AG09309 (cell line): ENCODE measurements around the gene DHRS7.

ENCODE experiments used
- DNase-seq: peaks from one replicate; pipeline ENCODE4 v3.0.0-alpha.2; 2010; ENCODE audit warnings: low read depth
- H3K4me3 ChIP-seq: 2 replicates; pipeline ENCODE4 v1.5.1; 2011; ENCODE audit warnings: mild to moderate bottlenecking, low read depth, low read length, moderate library complexity; ENCODE audit not compliant: control insufficient read depth
- TF ChIP-seq, protein P1 (sequence below): IDR thresholded peaks from 2 replicates; pipeline ENCODE4 v1.5.1; 2011; ENCODE audit warnings: mild to moderate bottlenecking, low read depth, low read length, inconsistent platforms; ENCODE audit not compliant: insufficient read depth, control insufficient read depth; ENCODE audit errors: missing control alignments

DHRS7 gene

DNA sequence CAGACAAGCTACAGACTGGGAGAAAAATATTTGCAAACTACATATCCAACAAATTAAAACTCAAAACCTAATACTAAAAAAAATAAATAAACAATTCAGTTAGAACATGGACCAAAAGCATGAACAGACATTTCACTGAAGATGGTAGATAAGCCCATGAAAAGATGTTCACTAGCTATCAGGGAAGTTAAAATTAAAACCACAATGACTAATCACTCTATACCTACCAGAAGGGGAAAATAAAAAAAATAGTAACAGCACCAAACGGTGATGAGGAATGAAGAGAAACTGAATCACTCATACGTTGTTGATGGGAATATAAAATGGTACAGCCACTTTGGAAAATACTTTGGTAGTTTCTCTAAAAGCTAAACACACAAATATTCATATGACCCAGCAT, 31.1 kb upstream of the DHRS7 start:
- no peak overlapping the region for H3K4me3 ChIP-seq
- TF ChIP-seq, protein P1, sequence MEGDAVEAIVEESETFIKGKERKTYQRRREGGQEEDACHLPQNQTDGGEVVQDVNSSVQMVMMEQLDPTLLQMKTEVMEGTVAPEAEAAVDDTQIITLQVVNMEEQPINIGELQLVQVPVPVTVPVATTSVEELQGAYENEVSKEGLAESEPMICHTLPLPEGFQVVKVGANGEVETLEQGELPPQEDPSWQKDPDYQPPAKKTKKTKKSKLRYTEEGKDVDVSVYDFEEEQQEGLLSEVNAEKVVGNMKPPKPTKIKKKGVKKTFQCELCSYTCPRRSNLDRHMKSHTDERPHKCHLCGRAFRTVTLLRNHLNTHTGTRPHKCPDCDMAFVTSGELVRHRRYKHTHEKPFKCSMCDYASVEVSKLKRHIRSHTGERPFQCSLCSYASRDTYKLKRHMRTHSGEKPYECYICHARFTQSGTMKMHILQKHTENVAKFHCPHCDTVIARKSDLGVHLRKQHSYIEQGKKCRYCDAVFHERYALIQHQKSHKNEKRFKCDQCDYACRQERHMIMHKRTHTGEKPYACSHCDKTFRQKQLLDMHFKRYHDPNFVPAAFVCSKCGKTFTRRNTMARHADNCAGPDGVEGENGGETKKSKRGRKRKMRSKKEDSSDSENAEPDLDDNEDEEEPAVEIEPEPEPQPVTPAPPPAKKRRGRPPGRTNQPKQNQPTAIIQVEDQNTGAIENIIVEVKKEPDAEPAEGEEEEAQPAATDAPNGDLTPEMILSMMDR: no peak
- DNase-seq: no peak

DNA sequence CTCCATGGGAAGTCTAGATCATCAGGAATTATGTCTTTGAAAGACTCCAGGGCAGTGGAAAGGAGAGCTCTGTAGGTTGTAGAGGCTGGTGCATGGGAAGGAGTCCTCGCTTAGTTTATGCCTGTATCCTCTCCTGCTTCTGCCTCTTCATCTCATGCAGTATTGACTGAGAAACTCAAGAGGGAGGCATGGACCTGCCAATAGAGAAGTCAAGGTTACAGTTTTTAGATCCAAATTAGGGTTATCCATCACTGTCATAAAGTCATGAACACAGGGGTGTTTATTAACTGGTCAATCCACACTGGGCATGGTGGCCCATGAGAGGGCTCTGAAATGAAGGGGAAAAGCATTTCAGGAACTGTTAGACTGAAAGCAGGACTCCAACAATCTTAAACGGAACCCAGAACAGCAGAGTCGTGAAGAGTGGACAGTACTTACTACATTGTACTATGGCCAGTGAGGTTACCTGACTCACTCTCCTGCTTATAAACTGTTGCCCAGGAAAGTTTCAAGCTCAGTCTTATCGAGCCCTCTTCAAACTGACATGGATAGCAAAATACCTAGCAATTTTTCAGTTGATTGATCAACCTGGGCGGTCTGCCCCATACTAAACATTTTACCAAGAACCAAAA, 30.1 kb upstream of the DHRS7 start:
- no peak for DNase-seq
- TF ChIP-seq, protein P1: no peak
- H3K4me3 ChIP-seq: no peak overlapping the region

DNA sequence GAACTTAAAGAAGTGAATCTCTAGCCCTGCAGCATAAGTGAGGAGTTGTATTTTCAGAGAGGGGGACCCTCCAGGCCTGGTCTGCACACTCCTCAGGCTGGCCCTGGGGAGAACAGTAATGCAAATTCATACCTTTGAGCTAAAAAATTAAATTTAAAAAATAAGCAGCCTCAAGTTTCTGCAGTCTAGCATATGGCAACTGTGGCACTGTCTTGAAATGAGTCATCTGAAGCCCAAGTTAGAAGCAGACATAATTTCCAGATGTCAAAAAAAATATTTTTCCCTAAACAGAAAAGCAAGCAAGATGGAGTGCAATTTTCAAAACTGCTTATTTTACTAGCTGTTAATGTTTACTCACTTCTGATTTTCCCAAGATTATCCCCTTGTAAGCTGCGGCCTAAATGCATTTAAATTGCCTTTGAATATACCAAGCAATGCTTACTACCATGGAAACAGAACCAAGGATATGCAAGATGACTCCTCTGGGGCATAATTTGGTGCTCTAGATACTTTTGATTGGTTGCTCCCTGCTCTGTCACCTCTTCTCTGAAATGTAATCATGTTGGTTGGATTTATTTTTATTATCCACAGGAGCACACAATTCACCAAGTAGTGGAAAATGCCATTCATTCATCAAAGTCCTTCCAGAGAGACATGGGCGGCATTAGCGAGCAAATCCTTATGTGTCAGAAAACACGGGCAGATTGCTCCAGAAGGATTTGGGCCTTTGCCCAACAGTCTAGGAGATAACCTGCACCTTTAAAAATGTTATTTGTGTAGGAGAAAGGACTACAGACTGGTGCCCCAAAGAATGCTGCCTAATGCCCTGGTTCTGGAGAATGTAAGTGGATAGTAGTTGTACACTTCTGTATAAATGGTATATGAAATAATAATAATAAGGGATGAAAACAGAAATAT, 25.0 kb upstream of the DHRS7 start:
- TF ChIP-seq, protein P1: no peak
- no peak for DNase-seq
- H3K4me3 ChIP-seq: no peak overlapping the region

DNA sequence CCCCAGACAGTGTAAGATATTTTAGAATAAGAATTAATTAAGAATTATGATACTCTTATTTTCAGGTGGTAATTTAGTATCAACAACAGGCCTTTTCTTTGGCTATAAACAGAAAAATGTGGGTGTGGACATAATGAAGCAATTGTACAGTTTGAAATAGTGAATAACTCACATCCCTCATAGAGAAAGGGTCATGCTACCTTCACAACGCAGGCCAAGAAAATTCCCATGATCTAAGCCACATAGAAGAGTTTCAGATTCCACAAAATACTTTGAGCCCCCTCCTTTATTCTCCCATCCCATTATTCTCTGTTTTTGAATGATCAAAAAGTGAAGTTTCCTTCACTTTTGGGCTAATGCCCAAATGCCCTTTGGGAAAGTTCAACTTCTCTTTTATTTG, 23.5 kb upstream of the DHRS7 start:
- H3K4me3 ChIP-seq: no peak overlapping the region
- no peak for DNase-seq
- TF ChIP-seq, protein P1: no peak

DNA sequence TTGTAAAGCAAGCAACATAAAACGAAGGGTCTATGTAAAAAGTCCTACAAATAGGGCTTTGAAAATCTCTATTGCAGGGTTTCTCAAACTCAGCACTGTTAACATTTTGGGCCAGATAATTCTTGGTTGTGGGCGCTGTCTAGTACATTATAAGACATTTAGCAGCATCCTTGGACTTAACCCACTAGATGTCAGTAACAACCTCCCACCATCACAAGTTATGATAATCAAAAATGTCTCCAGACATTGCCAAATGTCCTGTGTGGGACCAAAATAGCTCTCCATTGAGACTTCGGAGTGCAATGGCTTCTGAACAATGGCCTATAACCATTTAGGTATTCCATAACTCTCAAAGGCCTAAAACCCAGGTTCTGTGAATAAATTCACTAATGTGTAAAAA, 22.9 kb upstream of the DHRS7 start:
- H3K4me3 ChIP-seq: no peak overlapping the region
- no peak for DNase-seq
- TF ChIP-seq, protein P1: no peak

DNA sequence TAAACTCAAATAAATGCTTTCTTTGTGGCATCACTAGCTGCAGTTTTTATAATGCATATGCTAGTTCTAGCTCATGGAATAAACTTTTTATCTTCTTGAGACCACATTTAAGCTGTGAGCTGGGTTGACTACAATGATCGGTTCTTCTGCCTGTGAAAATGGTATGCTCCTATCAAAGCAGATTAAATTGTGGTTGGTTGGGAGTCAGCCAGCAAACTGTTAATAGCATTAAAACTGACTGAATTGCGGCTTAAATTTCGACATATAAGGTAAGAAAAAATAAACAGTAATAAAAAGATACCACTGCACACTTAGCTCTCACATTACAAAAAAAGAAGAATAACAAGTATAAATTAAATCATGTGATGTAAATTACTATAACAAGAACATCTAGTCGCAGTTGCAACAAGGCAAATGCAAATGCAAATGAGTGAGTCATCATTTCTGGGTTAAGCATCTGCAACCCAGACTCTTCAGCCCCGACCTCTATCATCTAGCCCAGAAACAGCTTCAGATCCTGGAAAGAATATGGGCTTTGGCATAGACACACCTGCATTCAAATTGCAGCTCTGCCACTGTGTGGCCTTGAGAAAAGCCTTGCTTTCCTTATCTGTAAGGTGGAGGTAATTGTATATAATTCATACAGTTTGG, 19.8 kb upstream of the DHRS7 start:
- TF ChIP-seq, protein P1: no peak
- H3K4me3 ChIP-seq: no peak overlapping the region
- DNase-seq: no peak
